ENCODE data around the gene CCL19.
"Not testable (repeated sequence)": the region's sequence is repeated elsewhere in the genome, so short reads cannot be mapped to it uniquely, and the experiment has no call there.

CCL19 gene

GRCh38 chr9:34732886-34733285, 41.8 kb upstream of the CCL19 start:
- Histone ChIP-seq H3K9ac (ENCODE audit: low read depth, low read length) (no peak overlapping the region), H3K36me3 (ENCODE audit: insufficient read depth, low read length) (no peaks in the 10 kb centered on the region), H3K4me3 (ENCODE audit: low read depth in 1 of 2, low read length in 2 of 2) (no peak overlapping the region), H3K4me1 (ENCODE audit: insufficient read depth, low read length) (no peaks in the 10 kb centered on the region), H3K9me3 (ENCODE audit: insufficient read depth, low read length, severe bottlenecking) (no peaks in the 10 kb centered on the region), H3K27ac (ENCODE audit: low read length) (no peak overlapping the region), H3K4me2 (ENCODE audit: insufficient read depth, low read length) (no peak overlapping the region), H2AFZ (ENCODE audit: low read depth, low read length) (no peak overlapping the region), H3K27me3 (ENCODE audit: insufficient read depth, low read length, poor library complexity) (peaks cover 7% of the 10 kb centered on the region), H4K20me1 (ENCODE audit: insufficient read depth, low read length) (no peaks in the 10 kb centered on the region), H3K79me2 (ENCODE audit: insufficient read depth, low read length) (no peaks in the 10 kb centered on the region)
- TF ChIP-seq CTCF (IDR thresholded peaks at IDR 0.05; ENCODE audit: borderline replicate concordance, extremely low read depth, low read length, poor library complexity, severe bottlenecking) (no peak), EZH2 (IDR thresholded peaks at IDR 0.05; ENCODE audit: borderline replicate concordance, low read depth, low read length, severe bottlenecking) (no peak)
- DNase-seq (no peak), ATAC-seq (ENCODE audit: insufficient read depth, low read depth) (no peak)

- DNase-seq, result no peak
- H3K27me3 ChIP-seq (ENCODE audit: insufficient read depth, low read length, poor library complexity), result peaks cover 7% of the 10 kb centered on the region
- TF ChIP-seq EZH2 (IDR thresholded peaks at IDR 0.05; ENCODE audit: borderline replicate concordance, low read depth, low read length, severe bottlenecking), result no peak
- no peak for TF ChIP-seq CTCF (IDR thresholded peaks at IDR 0.05; ENCODE audit: borderline replicate concordance, extremely low read depth, low read length, poor library complexity, severe bottlenecking)
- no peak overlapping the region for H3K27ac ChIP-seq (ENCODE audit: low read length)
- no peak overlapping the region for H3K4me2 ChIP-seq (ENCODE audit: insufficient read depth, low read length)
- no peaks in the 10 kb centered on the region for H3K4me1 ChIP-seq (ENCODE audit: insufficient read depth, low read length)
- H3K79me2 ChIP-seq (ENCODE audit: insufficient read depth, low read length), result no peaks in the 10 kb centered on the region
- H3K9me3 ChIP-seq (ENCODE audit: insufficient read depth, low read length, severe bottlenecking), result no peaks in the 10 kb centered on the region
- no peak overlapping the region for H3K4me3 ChIP-seq (ENCODE audit: low read depth in 1 of 2, low read length in 2 of 2)
- H3K36me3 ChIP-seq (ENCODE audit: insufficient read depth, low read length), result no peaks in the 10 kb centered on the region
- H4K20me1 ChIP-seq (ENCODE audit: insufficient read depth, low read length), result no peaks in the 10 kb centered on the region
- no peak overlapping the region for H2AFZ ChIP-seq (ENCODE audit: low read depth, low read length)
- no peak for ATAC-seq (ENCODE audit: insufficient read depth, low read depth)
- no peak overlapping the region for H3K9ac ChIP-seq (ENCODE audit: low read depth, low read length)
Measured at GRCh38 chr9:34732478-34732877, 41.4 kb upstream of the CCL19 start.

- no peaks in the 10 kb centered on the region for H4K20me1 ChIP-seq (ENCODE audit: insufficient read depth, low read length)
- no peak for ATAC-seq (ENCODE audit: insufficient read depth, low read depth)
Measured at GRCh38 chr9:34723141-34723540, 32.1 kb upstream of the CCL19 start.

DNA sequence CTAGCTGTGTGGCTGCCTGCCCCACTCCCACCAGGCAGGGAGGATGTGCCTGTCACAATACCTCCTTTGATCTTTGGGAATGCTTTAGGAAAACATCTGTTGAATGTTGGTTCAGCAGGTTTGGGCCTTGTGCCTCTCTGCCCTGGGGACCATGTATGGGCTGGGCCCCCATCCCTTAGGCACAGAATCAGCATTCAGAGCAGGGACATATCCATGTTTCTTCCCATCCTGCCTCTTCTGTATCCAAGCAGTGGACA, 28.6 kb upstream of the CCL19 start:
- H3K27me3 ChIP-seq (ENCODE audit: insufficient read depth, low read length, poor library complexity); H3K36me3 ChIP-seq (ENCODE audit: insufficient read depth, low read length); H3K9me3 ChIP-seq (ENCODE audit: insufficient read depth, low read length, severe bottlenecking); H3K9ac ChIP-seq (ENCODE audit: low read depth, low read length); H3K4me3 ChIP-seq (ENCODE audit: low read depth in 1 of 2, low read length in 2 of 2); ATAC-seq (ENCODE audit: insufficient read depth, low read depth); H3K4me1 ChIP-seq (ENCODE audit: insufficient read depth, low read length); H3K4me2 ChIP-seq (ENCODE audit: insufficient read depth, low read length); H3K27ac ChIP-seq (ENCODE audit: low read length); H3K79me2 ChIP-seq (ENCODE audit: insufficient read depth, low read length); H4K20me1 ChIP-seq (ENCODE audit: insufficient read depth, low read length); DNase-seq; H2AFZ ChIP-seq (ENCODE audit: low read depth, low read length): not testable (repeated sequence)

More at GRCh38 chr9:34723141-34723540, 32.1 kb upstream of the CCL19 start:
- Histone ChIP-seq H3K36me3 (ENCODE audit: insufficient read depth, low read length) (no peaks in the 10 kb centered on the region), H2AFZ (ENCODE audit: low read depth, low read length) (no peak overlapping the region), H3K79me2 (ENCODE audit: insufficient read depth, low read length) (no peaks in the 10 kb centered on the region), H3K4me2 (ENCODE audit: insufficient read depth, low read length) (no peak overlapping the region), H3K27me3 (ENCODE audit: insufficient read depth, low read length, poor library complexity) (no peaks in the 10 kb centered on the region), H3K27ac (ENCODE audit: low read length) (no peak overlapping the region), H3K9ac (ENCODE audit: low read depth, low read length) (no peak overlapping the region), H3K9me3 (ENCODE audit: insufficient read depth, low read length, severe bottlenecking) (no peaks in the 10 kb centered on the region), H3K4me1 (ENCODE audit: insufficient read depth, low read length) (no peaks in the 10 kb centered on the region), H3K4me3 (ENCODE audit: low read depth in 1 of 2, low read length in 2 of 2) (no peak overlapping the region)
- TF ChIP-seq CTCF (IDR thresholded peaks at IDR 0.05; ENCODE audit: borderline replicate concordance, extremely low read depth, low read length, poor library complexity, severe bottlenecking) (no peak), EZH2 (IDR thresholded peaks at IDR 0.05; ENCODE audit: borderline replicate concordance, low read depth, low read length, severe bottlenecking) (no peak)
- DNase-seq, result no peak
